ENCODE measurements around the gene PRICKLE1.
A peak's percentile ranks its signal among the peaks of the same experiment; 100 is the strongest.

The PRICKLE1 gene

GRCh38 chr12:42590330-42590934 lies 886 bp upstream of the PRICKLE1 start:
- H4K20me1 ChIP-seq, result no peaks in the 10 kb centered on the region

GRCh38 chr12:42588524-42589464 lies 752 bp downstream of the PRICKLE1 start:
- H3K4me1 ChIP-seq, result peaks cover 11% of the 10 kb centered on the region; the same call in 1 of the 2 replicates
- TF ChIP-seq Cebpa-rat (IDR thresholded peaks at IDR 0.05), result no peak
- H3K9me3 ChIP-seq, result no peaks in the 10 kb centered on the region
- H3K27me3 ChIP-seq, result peaks cover 39% of the 10 kb centered on the region
- H3K9ac ChIP-seq, result peak overlapping the region; percentile 74
- no peaks in the 10 kb centered on the region for H4K20me1 ChIP-seq
- H3K4me3 ChIP-seq, result peak overlapping the region; percentile 78
- H3K36me3 ChIP-seq, result no peaks in the 10 kb centered on the region
- no peak overlapping the region for H3K27ac ChIP-seq
- H3K4me2 ChIP-seq, result peak overlapping the region; percentile 100

More at GRCh38 chr12:42590330-42590934, 886 bp upstream of the PRICKLE1 start:
- H3K9ac ChIP-seq, result peak overlapping the region; percentile 74; the same call in 1 of the 2 replicates
- H3K27ac ChIP-seq, result no peak overlapping the region
- H3K4me3 ChIP-seq, result peak overlapping the region; percentile 78
- H3K27me3 ChIP-seq, result peaks cover 39% of the 10 kb centered on the region
- no peaks in the 10 kb centered on the region for H3K9me3 ChIP-seq
- peak overlapping the region; percentile 100 for H3K4me2 ChIP-seq
- no peak for TF ChIP-seq Cebpa-rat (IDR thresholded peaks at IDR 0.05)
- peaks cover 11% of the 10 kb centered on the region; the same call in 1 of the 2 replicates for H3K4me1 ChIP-seq
- no peaks in the 10 kb centered on the region for H3K36me3 ChIP-seq

- Histone ChIP-seq H4K20me1 (no peaks in the 10 kb centered on the region), H3K36me3 (no peaks in the 10 kb centered on the region), H3K9me3 (no peaks in the 10 kb centered on the region), H3K4me2 (no peak overlapping the region), H3K4me1 (peaks cover 11% of the 10 kb centered on the region; the same call in 1 of the 2 replicates), H3K27me3 (peaks cover 39% of the 10 kb centered on the region), H3K4me3 (no peak overlapping the region), H3K9ac (no peak overlapping the region), H3K27ac (no peak overlapping the region)
- TF ChIP-seq Cebpa-rat (IDR thresholded peaks at IDR 0.05), result peak; percentile 68; the same call in 1 of the 2 replicates
These were observed 1.7 kb downstream of the PRICKLE1 start for GRCh38 chr12:42587601-42588523.

- Histone ChIP-seq H3K9me3 (no peaks in the 10 kb centered on the region), H3K4me2 (no peak overlapping the region), H3K9ac (no peak overlapping the region), H3K27me3 (peaks cover 39% of the 10 kb centered on the region), H4K20me1 (no peaks in the 10 kb centered on the region), H3K4me1 (peaks cover 11% of the 10 kb centered on the region; the same call in 1 of the 2 replicates), H3K27ac (no peak overlapping the region), H3K36me3 (no peaks in the 10 kb centered on the region), H3K4me3 (no peak overlapping the region)
- no peak for TF ChIP-seq Cebpa-rat (IDR thresholded peaks at IDR 0.05)
These were observed 3.3 kb downstream of the PRICKLE1 start for GRCh38 chr12:42586268-42586667.

- H3K9ac ChIP-seq, result no peak overlapping the region
- H3K4me3 ChIP-seq, result no peak overlapping the region
- H3K4me1 ChIP-seq, result peaks cover 11% of the 10 kb centered on the region; the same call in 1 of the 2 replicates
- H3K27me3 ChIP-seq, result peaks cover 38% of the 10 kb centered on the region
- H4K20me1 ChIP-seq, result no peaks in the 10 kb centered on the region
- H3K4me2 ChIP-seq, result no peak overlapping the region
- H3K36me3 ChIP-seq, result no peaks in the 10 kb centered on the region
- H3K27ac ChIP-seq, result no peak overlapping the region
- TF ChIP-seq Cebpa-rat (IDR thresholded peaks at IDR 0.05), result peak; percentile 56
- H3K9me3 ChIP-seq, result no peaks in the 10 kb centered on the region
These were observed 3.7 kb downstream of the PRICKLE1 start for GRCh38 chr12:42585841-42586216.

GRCh38 chr12:42585154-42585840 lies 4.2 kb downstream of the PRICKLE1 start:
- H3K9me3 ChIP-seq, result no peaks in the 10 kb centered on the region
- peaks cover 8% of the 10 kb centered on the region; the same call in 1 of the 2 replicates for H3K4me1 ChIP-seq
- no peaks in the 10 kb centered on the region for H3K36me3 ChIP-seq
- no peaks in the 10 kb centered on the region for H4K20me1 ChIP-seq
- no peak overlapping the region for H3K9ac ChIP-seq
- H3K27ac ChIP-seq, result no peak overlapping the region
- H3K27me3 ChIP-seq, result peaks cover 32% of the 10 kb centered on the region
- TF ChIP-seq Cebpa-rat (IDR thresholded peaks at IDR 0.05), result no peak
- H3K4me2 ChIP-seq, result no peak overlapping the region
- no peak overlapping the region for H3K4me3 ChIP-seq

GRCh38 chr12:42584651-42585111 lies 4.9 kb downstream of the PRICKLE1 start:
- no peak overlapping the region for H3K4me3 ChIP-seq
- TF ChIP-seq Cebpa-rat (IDR thresholded peaks at IDR 0.05), result no peak
- H3K4me1 ChIP-seq, result peaks cover 5% of the 10 kb centered on the region; the same call in 1 of the 2 replicates
- no peaks in the 10 kb centered on the region for H4K20me1 ChIP-seq
- H3K4me2 ChIP-seq, result no peak overlapping the region
- H3K27ac ChIP-seq, result no peak overlapping the region
- no peaks in the 10 kb centered on the region for H3K9me3 ChIP-seq
- H3K27me3 ChIP-seq, result peaks cover 26% of the 10 kb centered on the region
- H3K36me3 ChIP-seq, result no peaks in the 10 kb centered on the region
- H3K9ac ChIP-seq, result no peak overlapping the region

GRCh38 chr12:42583016-42583415 lies 6.5 kb downstream of the PRICKLE1 start:
- Histone ChIP-seq H3K4me2 (no peak overlapping the region), H4K20me1 (no peaks in the 10 kb centered on the region), H3K4me3 (no peak overlapping the region), H3K27ac (no peak overlapping the region), H3K4me1 (no peaks in the 10 kb centered on the region), H3K9me3 (no peaks in the 10 kb centered on the region), H3K36me3 (no peaks in the 10 kb centered on the region), H3K9ac (no peak overlapping the region), H3K27me3 (peaks cover 9% of the 10 kb centered on the region)
- TF ChIP-seq Cebpa-rat (IDR thresholded peaks at IDR 0.05), result no peak

GRCh38 chr12:42582498-42582897 lies 7.0 kb downstream of the PRICKLE1 start:
- TF ChIP-seq Cebpa-rat (IDR thresholded peaks at IDR 0.05), result no peak
- Histone ChIP-seq H4K20me1 (no peaks in the 10 kb centered on the region), H3K4me3 (no peak overlapping the region), H3K27me3 (peaks cover 4% of the 10 kb centered on the region), H3K9ac (no peak overlapping the region), H3K4me1 (no peaks in the 10 kb centered on the region), H3K9me3 (no peaks in the 10 kb centered on the region), H3K4me2 (no peak overlapping the region), H3K36me3 (no peaks in the 10 kb centered on the region), H3K27ac (no peak overlapping the region)

Data from BLaER1 (cell line).